Measurements from ENCODE around the gene RPL13A. TPM values are rescaled to one million over a fixed set of nuclear protein-coding genes. Genes with fewer than 3 reads are reported as not detected.
A peak's percentile ranks its signal among the peaks of the same experiment; 100 is the strongest.

The RPL13A gene
- total RNA-seq, 1 experiment from 2014 or later, result 3,286 TPM

- Histone ChIP-seq H4K91ac (ENCODE audit: insufficient read length, low read depth, low read length) (no peak overlapping the region), H3K9me3 (ENCODE audit: control insufficient read depth, low read depth, low read length) (no peaks in the 10 kb centered on the region), H4K20me1 (ENCODE audit: control insufficient read depth, insufficient read depth, insufficient read length) (no peaks in the 10 kb centered on the region), H4K8ac (replicated peaks; ENCODE audit: insufficient read length, low read depth, low read length) (no peak overlapping the region), H3K4ac (ENCODE audit: low read depth, low read length) (no peak overlapping the region), H2BK20ac (ENCODE audit: low read depth, low read length, poor library complexity, severe bottlenecking) (no peak overlapping the region), H3K4me1 (ENCODE audit: insufficient read depth, low read length) (no peaks in the 10 kb centered on the region), H2BK5ac (ENCODE audit: insufficient read length, low read length) (no peak overlapping the region), H2BK15ac (ENCODE audit: low read depth, low read length) (no peak overlapping the region), H2AK5ac (ENCODE audit: insufficient read length, low read length) (no peak overlapping the region), H3K79me2 (ENCODE audit: insufficient read depth, low read length) (no peaks in the 10 kb centered on the region), H3K14ac (ENCODE audit: insufficient read depth, low read length) (no peak overlapping the region), H4K5ac (ENCODE audit: insufficient read length, low read depth, low read length) (no peak overlapping the region), H3K23me2 (ENCODE audit: insufficient read length, low read depth, low read length, poor library complexity, severe bottlenecking) (peaks cover 21% of the 10 kb centered on the region), H3K18ac (ENCODE audit: insufficient read length, low read depth, low read length) (peak overlapping the region; percentile 21), H2BK120ac (ENCODE audit: low read depth, low read length, poor library complexity, severe bottlenecking) (no peak overlapping the region), H3K4me2 (ENCODE audit: insufficient read depth, insufficient read length, low read length) (peak overlapping the region; percentile 83), H3K27me3 (ENCODE audit: insufficient read depth, low read length) (peaks cover 31% of the 10 kb centered on the region; the same call in 1 of the 2 replicates), H2BK12ac (ENCODE audit: insufficient read length, low read depth, low read length) (no peak overlapping the region), H2AFZ (ENCODE audit: low read length) (peak overlapping the region; percentile 79), H3K9ac (ENCODE audit: extremely low read depth, insufficient read length, low read length) (no peak overlapping the region), H3K79me1 (ENCODE audit: insufficient read depth, low read depth, low read length, poor library complexity, severe bottlenecking) (no peaks in the 10 kb centered on the region), H3K23ac (ENCODE audit: insufficient read length, low read depth, low read length) (no peak overlapping the region), H3K56ac (ENCODE audit: insufficient read length, low read depth, low read length) (no peak overlapping the region), H3K27ac (ENCODE audit: insufficient read length, low read depth, low read length) (no peak overlapping the region), H3T11ph (ENCODE audit: low read length) (no peak overlapping the region)
- H3K4me1 Mint-ChIP-seq, result peaks cover 19 to 34% of the 10 kb centered on the region in 2 experiments
- no CpG with 5 or more reads among the region's 11 CpGs for WGBS (ENCODE audit: extremely low coverage, insufficient read length, low lambda C conversion rate)
- TF ChIP-seq, protein P1, sequence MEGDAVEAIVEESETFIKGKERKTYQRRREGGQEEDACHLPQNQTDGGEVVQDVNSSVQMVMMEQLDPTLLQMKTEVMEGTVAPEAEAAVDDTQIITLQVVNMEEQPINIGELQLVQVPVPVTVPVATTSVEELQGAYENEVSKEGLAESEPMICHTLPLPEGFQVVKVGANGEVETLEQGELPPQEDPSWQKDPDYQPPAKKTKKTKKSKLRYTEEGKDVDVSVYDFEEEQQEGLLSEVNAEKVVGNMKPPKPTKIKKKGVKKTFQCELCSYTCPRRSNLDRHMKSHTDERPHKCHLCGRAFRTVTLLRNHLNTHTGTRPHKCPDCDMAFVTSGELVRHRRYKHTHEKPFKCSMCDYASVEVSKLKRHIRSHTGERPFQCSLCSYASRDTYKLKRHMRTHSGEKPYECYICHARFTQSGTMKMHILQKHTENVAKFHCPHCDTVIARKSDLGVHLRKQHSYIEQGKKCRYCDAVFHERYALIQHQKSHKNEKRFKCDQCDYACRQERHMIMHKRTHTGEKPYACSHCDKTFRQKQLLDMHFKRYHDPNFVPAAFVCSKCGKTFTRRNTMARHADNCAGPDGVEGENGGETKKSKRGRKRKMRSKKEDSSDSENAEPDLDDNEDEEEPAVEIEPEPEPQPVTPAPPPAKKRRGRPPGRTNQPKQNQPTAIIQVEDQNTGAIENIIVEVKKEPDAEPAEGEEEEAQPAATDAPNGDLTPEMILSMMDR (conservative IDR thresholded peaks at IDR 0.05), result no peak
- DNase-seq, result no peak
- peak overlapping the region; percentile 74 to 82 for H3K4me3 Mint-ChIP-seq
- H3K9me3 Mint-ChIP-seq, result no peaks in the 10 kb centered on the region; a peak in 1 of 5 replicates
- peaks cover 49% of the 10 kb centered on the region for H3K27me3 Mint-ChIP-seq (ENCODE audit: low read depth)
- H3K27ac Mint-ChIP-seq, result peak overlapping the region; percentile 41 to 59 (median 59); a peak in 5 of 7 replicates
- peaks cover 10 to 16% (median 15%) of the 10 kb centered on the region in 3 experiments for H3K36me3 Mint-ChIP-seq (ENCODE audit: insufficient read depth in 1 of 3, low read depth in 3 of 3)
Observed at GRCh38 chr19:49442354-49442753, 45.1 kb upstream of the RPL13A start.

All from H9 (cell line).